ENCODE measurements around the gene CBFA2T3. TPM values are rescaled to one million over a fixed set of nuclear protein-coding genes. Genes with fewer than 3 reads are reported as not detected.

CBFA2T3 gene
- total RNA-seq, 1 donor from 2014 or later = 10.1 TPM

DNA sequence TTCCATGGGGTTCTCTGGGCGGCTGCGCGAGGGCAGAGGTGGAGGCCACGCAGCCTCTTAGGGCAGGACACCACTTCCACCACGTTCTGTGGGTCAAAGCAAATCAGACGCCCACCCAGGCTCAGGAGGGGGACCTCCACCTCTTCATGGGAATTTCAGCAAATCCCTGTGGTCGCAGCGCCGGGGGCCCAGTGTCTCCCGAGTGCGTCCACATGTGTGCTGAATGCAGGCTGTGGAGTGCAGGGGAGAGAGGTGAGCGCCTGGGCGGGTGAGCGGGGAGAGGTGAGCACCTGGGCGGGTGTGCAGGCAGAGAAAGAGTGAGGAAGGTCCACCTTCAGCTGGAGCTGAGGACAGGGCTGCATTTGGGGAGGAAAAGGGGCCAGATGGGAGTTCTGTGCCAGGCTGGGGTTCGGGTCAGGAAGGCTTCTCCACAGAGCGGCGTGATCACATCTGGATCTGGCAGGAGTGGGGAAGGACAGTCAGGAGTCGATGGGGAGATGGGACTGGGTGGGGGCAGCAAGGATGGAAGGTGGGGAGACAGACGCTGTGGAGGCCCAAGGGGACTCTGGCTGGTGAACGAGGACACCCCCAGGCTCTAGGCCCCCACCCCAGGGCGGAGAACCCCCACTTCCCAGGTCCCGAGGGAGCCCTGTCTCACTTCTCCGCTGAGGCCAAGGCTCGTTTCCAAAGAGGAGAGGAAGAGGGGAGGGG, 36.8 kb upstream of the CBFA2T3 start:
- TF ChIP-seq, protein P1, sequence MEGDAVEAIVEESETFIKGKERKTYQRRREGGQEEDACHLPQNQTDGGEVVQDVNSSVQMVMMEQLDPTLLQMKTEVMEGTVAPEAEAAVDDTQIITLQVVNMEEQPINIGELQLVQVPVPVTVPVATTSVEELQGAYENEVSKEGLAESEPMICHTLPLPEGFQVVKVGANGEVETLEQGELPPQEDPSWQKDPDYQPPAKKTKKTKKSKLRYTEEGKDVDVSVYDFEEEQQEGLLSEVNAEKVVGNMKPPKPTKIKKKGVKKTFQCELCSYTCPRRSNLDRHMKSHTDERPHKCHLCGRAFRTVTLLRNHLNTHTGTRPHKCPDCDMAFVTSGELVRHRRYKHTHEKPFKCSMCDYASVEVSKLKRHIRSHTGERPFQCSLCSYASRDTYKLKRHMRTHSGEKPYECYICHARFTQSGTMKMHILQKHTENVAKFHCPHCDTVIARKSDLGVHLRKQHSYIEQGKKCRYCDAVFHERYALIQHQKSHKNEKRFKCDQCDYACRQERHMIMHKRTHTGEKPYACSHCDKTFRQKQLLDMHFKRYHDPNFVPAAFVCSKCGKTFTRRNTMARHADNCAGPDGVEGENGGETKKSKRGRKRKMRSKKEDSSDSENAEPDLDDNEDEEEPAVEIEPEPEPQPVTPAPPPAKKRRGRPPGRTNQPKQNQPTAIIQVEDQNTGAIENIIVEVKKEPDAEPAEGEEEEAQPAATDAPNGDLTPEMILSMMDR (IDR thresholded peaks at IDR 0.05; ENCODE audit: unreplicated experiment) = no peak
- no peak overlapping the region for H3K4me3 Mint-ChIP-seq

DNA sequence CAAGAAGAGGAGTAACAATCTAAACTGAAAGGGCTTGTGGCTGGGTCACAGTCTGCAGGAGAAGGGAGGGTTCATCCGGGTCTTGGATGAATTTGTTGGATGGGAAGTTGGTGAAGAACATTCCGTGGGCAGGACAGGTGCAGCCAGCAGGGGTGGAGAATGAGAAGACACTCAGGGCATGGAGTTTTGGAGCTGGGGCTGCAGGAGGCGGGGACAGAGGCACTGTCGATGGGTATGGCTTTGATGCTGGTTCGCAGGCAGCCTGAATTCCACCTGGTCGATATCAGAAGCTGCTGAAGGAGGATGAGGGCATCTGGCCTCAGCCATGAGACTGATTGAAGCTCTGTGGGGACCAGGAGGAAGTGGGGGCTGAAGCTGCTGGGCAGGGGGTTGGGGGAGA, 36.1 kb upstream of the CBFA2T3 start:
- DNase-seq (ENCODE audit: low spot score in 2 of 2, unreplicated experiment in 2 of 2) = no peak
- peaks cover 18% of the 10 kb centered on the region for H3K27me3 Mint-ChIP-seq (ENCODE audit: low read depth)
- peaks cover 5% of the 10 kb centered on the region for H3K9me3 Mint-ChIP-seq
- H3K27ac Mint-ChIP-seq = no peak overlapping the region
- no peaks in the 10 kb centered on the region for H3K4me1 Mint-ChIP-seq
- no peak overlapping the region for H3K4me3 Mint-ChIP-seq
- TF ChIP-seq, protein P1 (IDR thresholded peaks at IDR 0.05; ENCODE audit: unreplicated experiment) = no peak
- H3K36me3 Mint-ChIP-seq = no peaks in the 10 kb centered on the region

More for the DNA sequence above, 36.8 kb upstream of the CBFA2T3 start:
- no peaks in the 10 kb centered on the region for H3K4me1 Mint-ChIP-seq
- H3K27me3 Mint-ChIP-seq (ENCODE audit: low read depth) = peaks cover 21% of the 10 kb centered on the region
- no peak for DNase-seq (ENCODE audit: low spot score in 2 of 2, unreplicated experiment in 2 of 2)
- no peak overlapping the region for H3K27ac Mint-ChIP-seq
- H3K36me3 Mint-ChIP-seq = no peaks in the 10 kb centered on the region
- H3K9me3 Mint-ChIP-seq = peaks cover 5% of the 10 kb centered on the region

DNA sequence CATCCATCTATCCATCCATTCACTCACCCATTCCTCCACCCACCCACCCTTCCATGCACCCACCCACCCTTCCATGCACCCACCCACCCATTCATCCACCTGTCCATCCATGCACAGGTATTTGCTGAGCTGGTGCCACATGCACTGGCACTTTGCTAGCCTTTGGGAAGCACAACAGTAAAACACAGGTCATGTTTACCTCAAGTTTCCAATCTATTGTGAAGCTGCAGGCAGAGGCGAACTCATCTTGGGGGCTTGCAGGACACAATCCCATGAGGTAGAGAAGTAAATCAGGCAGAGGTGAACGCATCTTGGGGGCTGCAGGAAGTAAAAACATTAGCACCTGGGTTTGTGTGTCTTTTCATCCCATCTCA, 35.6 kb upstream of the CBFA2T3 start:
- Mint-ChIP-seq H3K27me3 (ENCODE audit: low read depth) (peaks cover 16% of the 10 kb centered on the region), H3K36me3 (no peaks in the 10 kb centered on the region), H3K4me3 (no peak overlapping the region), H3K9me3 (peaks cover 5% of the 10 kb centered on the region), H3K4me1 (no peaks in the 10 kb centered on the region), H3K27ac (no peak overlapping the region)
- DNase-seq (ENCODE audit: low spot score in 2 of 2, unreplicated experiment in 2 of 2) = no peak
- TF ChIP-seq, protein P1 (IDR thresholded peaks at IDR 0.05; ENCODE audit: unreplicated experiment) = no peak

DNA sequence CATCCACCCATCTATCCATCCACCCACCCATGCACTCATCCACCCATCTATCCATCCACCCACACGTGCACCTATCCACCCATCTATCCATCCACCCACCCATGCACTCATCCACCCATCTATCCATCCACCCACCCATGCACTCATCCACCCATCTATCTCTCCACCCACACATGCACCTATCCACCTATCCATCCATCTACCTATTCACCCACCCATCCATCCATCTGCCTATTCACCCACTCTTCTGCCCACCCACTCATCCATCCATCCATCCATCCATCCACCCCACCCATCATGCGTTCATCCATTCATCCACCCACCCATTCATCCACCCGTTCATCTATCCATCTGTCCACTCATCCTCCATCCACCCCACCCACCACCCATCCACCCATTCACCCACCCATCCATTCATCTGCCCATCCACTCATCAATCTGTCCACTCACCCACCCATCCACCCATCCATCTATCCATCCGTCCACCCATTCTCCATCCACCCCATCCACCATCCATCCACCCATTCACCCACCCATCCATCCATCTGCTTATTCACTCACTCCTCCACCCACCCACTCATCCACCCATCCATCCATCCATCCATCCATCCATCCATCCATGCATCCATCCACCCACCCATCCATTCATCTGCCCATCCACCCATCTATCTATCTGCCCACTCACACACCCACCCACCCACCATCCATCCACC, 35.1 kb upstream of the CBFA2T3 start:
- no peak overlapping the region for H3K27ac Mint-ChIP-seq
- TF ChIP-seq, protein P1 (IDR thresholded peaks at IDR 0.05; ENCODE audit: unreplicated experiment) = no peak
- no peak for DNase-seq (ENCODE audit: low spot score in 2 of 2, unreplicated experiment in 2 of 2)

DNA sequence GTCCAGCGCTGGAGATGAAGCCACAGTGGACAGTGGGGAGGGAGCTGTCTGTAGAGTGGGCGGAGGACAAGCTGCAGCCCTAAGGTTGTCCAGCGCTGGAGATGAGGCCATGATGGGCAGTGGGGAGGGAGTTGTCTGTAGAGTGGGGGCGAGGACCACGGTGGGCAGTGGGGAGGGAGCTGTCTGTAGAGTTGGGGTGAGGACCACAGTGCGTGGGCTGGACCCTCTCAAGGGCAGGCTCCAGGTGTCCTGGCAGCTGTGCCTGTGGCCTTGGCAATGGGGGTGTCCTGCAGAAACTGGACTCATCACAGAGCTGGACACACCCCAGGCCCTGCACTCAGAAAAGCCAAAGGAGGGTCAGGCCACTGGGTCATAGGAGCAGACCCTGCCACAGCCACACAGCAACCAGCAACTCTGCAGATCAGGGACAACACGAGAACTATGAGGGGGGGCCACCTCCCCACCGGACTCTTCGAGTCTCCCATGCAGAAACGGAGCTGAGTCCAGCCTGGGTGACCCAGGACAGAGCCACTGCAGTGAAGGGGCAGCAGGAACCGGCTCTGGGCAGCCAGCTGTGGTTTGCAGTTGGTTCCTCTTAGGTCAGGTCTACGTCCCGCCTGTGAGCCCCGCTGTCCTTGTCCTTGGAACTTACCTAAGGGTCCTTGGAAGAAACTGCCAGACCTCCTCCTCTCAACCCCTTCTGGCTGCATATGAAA, 33.4 kb upstream of the CBFA2T3 start:
- Mint-ChIP-seq H3K4me1 (no peaks in the 10 kb centered on the region), H3K9me3 (peaks cover 5% of the 10 kb centered on the region), H3K4me3 (no peak overlapping the region), H3K27me3 (ENCODE audit: low read depth) (peaks cover 22% of the 10 kb centered on the region), H3K27ac (no peak overlapping the region), H3K36me3 (no peaks in the 10 kb centered on the region)
- DNase-seq (ENCODE audit: low spot score in 2 of 2, unreplicated experiment in 2 of 2) = no peak
- TF ChIP-seq, protein P1 (IDR thresholded peaks at IDR 0.05; ENCODE audit: unreplicated experiment) = no peak

More for the DNA sequence above, 35.1 kb upstream of the CBFA2T3 start:
- Mint-ChIP-seq H3K27me3 (ENCODE audit: low read depth) (peaks cover 21% of the 10 kb centered on the region), H3K9me3 (peaks cover 5% of the 10 kb centered on the region), H3K4me3 (no peak overlapping the region), H3K4me1 (no peaks in the 10 kb centered on the region), H3K36me3 (no peaks in the 10 kb centered on the region)
